ENCODE measurements around the gene YRDC.

YRDC gene

GRCh38 chr1:37793773-37794371, 14.1 kb downstream of the YRDC start, which contains the start of gene MANEAL (continued):
- TF ChIP-seq PRDM2 (tag by site-specific recombination; IDR thresholded peaks at IDR 0.05; ENCODE audit: borderline replicate concordance): no peak
- no peak; the same call in 1 of the 2 replicates for TF ChIP-seq ZNF335 (tag by site-specific recombination; conservative IDR thresholded peaks at IDR 0.05)
- peak; percentile 75 for TF ChIP-seq KLF9 (tag by site-specific recombination; IDR thresholded peaks at IDR 0.05; ENCODE audit: low read depth)
- no peak for TF ChIP-seq BCL11B (tag by site-specific recombination; IDR thresholded peaks at IDR 0.05; ENCODE audit: low read depth)
- TF ChIP-seq ZNF514 (tag by site-specific recombination; IDR thresholded peaks at IDR 0.05): no peak
- TF ChIP-seq HOXC10 (CRISPR knock-in tag; IDR thresholded peaks at IDR 0.05): no peak
- TF ChIP-seq ZNF513 (tag by site-specific recombination; IDR thresholded peaks at IDR 0.05): no peak
- no peak for TF ChIP-seq HIC1 (tag by site-specific recombination; IDR thresholded peaks at IDR 0.05)
- no peak for TF ChIP-seq ZNF175 (tag by site-specific recombination; IDR thresholded peaks at IDR 0.05)
- TF ChIP-seq ZNF2 (tag by site-specific recombination; IDR thresholded peaks at IDR 0.05): no peak
- TF ChIP-seq PBX3 (CRISPR knock-in tag; IDR thresholded peaks at IDR 0.05): peak; percentile 70; the same call in 1 of the 2 replicates
- TF ChIP-seq ZBTB49 (tag by site-specific recombination; IDR thresholded peaks at IDR 0.05; ENCODE audit: low read depth): no peak
- peak; percentile 78; the same call in 1 of the 2 replicates for TF ChIP-seq ZNF785 (tag by site-specific recombination; IDR thresholded peaks at IDR 0.05)
- TF ChIP-seq AEBP2 (tag by site-specific recombination; IDR thresholded peaks at IDR 0.05; ENCODE audit: borderline replicate concordance): no peak
- TF ChIP-seq ZSCAN5A (tag by site-specific recombination; IDR thresholded peaks at IDR 0.05): peak; percentile 79; the same call in 1 of the 2 replicates
- peak; percentile 92 for TF ChIP-seq KLF16 (tag by site-specific recombination; IDR thresholded peaks at IDR 0.05)
- TF ChIP-seq KLF17 (tag by site-specific recombination; IDR thresholded peaks at IDR 0.05): peak; percentile 72; the same call in 1 of the 2 replicates
- TF ChIP-seq ZNF391 (tag by site-specific recombination; IDR thresholded peaks at IDR 0.05; ENCODE audit: borderline replicate concordance, low read depth): 0 out of 2 replicates have a peak, but pooled peaks have one; percentile 34
- peak; percentile 30; the same call in 1 of the 2 replicates for TF ChIP-seq EGR2 (tag by site-specific recombination; IDR thresholded peaks at IDR 0.05; ENCODE audit: low read depth)

Measured in HEK293 (cell line).